Tibial nerve (tissue), 4 donors: Measurements from ENCODE around the gene HNRNPCL1. TPM values are rescaled to one million over a fixed set of nuclear protein-coding genes. Genes with fewer than 3 reads are reported as not detected.

ENCODE experiments used
- DNase-seq, 2 donors: peaks; one replicate each; pipeline ENCODE4 v3.0.0-alpha.2; 2019; ENCODE audit warnings: low spot score in 2 of 2
- H3K27ac ChIP-seq, 4 donors: fragments of 200-600 bp; sonication (generic) in 3 of 4; one replicate each; pipeline ENCODE4 v1.5.1; 2017 to 2019; ENCODE audit warnings: mild to moderate bottlenecking in 1 of 4
- H3K27me3 ChIP-seq, 2 donors: fragments of 200-600 bp; sonication (generic) in 1 of 2; one replicate each; pipeline versions ENCODE4 v1.5.1 to v1.6.0; 2017 to 2019
- H3K36me3 ChIP-seq, 3 donors: fragments of 200-600 bp; sonication (generic); one replicate each; pipeline ENCODE4 v1.5.1; 2018 to 2019
- H3K4me1 ChIP-seq, 4 donors: fragments of 200-600 bp; sonication (generic) in 3 of 4; one replicate each; pipeline ENCODE4 v1.5.1; 2017 to 2019
- H3K4me3 ChIP-seq, 4 donors: fragments of 200-600 bp; sonication (generic) in 3 of 4; one replicate each; pipeline ENCODE4 v1.5.1; 2017 to 2019; ENCODE audit warnings: mild to moderate bottlenecking in 1 of 4, moderate library complexity in 1 of 4
- H3K9me3 ChIP-seq, 4 donors: fragments of 200-600 bp; sonication (generic) in 3 of 4; one replicate each; pipeline ENCODE4 v1.5.1; 2017 to 2019
- EP300 ChIP-seq, 2 donors: sonication (generic); formaldehyde crosslinking; IDR thresholded peaks; one replicate each; pipeline ENCODE4 v1.6.1; 2017; ENCODE audit warnings: antibody characterized with exemption in 2 of 2, mild to moderate bottlenecking in 1 of 2
- POLR2A ChIP-seq, 2 donors: fragments of 450-650 bp; IDR thresholded peaks; one replicate each; pipeline ENCODE4 v1.6.1; 2017; ENCODE audit warnings: antibody characterized with exemption in 2 of 2, mild to moderate bottlenecking in 2 of 2, moderate library complexity in 2 of 2
- WGBS, 2 donors: methylation state at CpG; one replicate each; pipeline ENCODE4 v1.1.5; 2018; 5-methylcytosine and 5-hydroxymethylcytosine counted together
- total RNA-seq, 4 donors: library from RNA; depleted of rRNA; stranded (reverse); fragments of >200 nt; gene quantifications; one replicate each; pipeline ENCODE4 v1.1.0, GENCODE V29; 2016
- TF ChIP-seq, protein P1 (sequence below), 5 experiments: fragments of 200-600 bp in 3 of 5; fragments of 450-650 bp in 2 of 5; sonication (generic) in 3 of 5; IDR thresholded peaks; one replicate each; pipeline ENCODE4 v1.5.1; 2016 to 2019; ENCODE audit warnings: antibody characterized with exemption in 5 of 5, mild to moderate bottlenecking in 3 of 5, moderate library complexity in 2 of 5

The HNRNPCL1 gene
- total RNA-seq, 4 donors from 2014 or later: not detected

DNA sequence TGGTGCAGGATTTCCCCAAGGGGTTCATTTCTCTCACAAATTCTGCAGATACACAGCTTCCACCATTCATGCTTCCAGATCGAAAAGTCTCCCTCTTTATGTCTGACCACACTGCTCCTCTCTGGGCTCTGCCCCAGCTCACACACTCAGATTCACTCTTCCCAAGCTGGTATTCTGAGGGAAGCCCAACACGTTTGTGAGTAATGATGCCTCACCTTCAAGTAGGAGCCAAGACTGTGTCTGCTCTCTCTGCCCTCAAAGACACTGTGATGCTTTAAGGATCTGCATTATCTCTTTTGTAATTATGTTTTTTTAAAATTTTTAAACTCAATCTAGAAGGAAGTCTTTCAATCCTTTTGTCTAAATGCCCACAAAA lies 37.1 kb downstream of the HNRNPCL1 start:
- DNase-seq: no peak
- H3K9me3 ChIP-seq: no peaks in the 10 kb centered on the region
- no peaks in the 10 kb centered on the region for H3K36me3 ChIP-seq
- no peak overlapping the region for H3K4me3 ChIP-seq
- no peak overlapping the region for H3K27ac ChIP-seq
- H3K27me3 ChIP-seq: no peaks in the 10 kb centered on the region
- H3K4me1 ChIP-seq: no peaks in the 10 kb centered on the region
- 33 to 58% methylated on average over 1 to 2 of the region's 2 CpGs for WGBS, 2 donors
- TF ChIP-seq POLR2A (IDR thresholded peaks at IDR 0.05) (no peak), EP300 (IDR thresholded peaks at IDR 0.05) (no peak)
- TF ChIP-seq, protein P1, sequence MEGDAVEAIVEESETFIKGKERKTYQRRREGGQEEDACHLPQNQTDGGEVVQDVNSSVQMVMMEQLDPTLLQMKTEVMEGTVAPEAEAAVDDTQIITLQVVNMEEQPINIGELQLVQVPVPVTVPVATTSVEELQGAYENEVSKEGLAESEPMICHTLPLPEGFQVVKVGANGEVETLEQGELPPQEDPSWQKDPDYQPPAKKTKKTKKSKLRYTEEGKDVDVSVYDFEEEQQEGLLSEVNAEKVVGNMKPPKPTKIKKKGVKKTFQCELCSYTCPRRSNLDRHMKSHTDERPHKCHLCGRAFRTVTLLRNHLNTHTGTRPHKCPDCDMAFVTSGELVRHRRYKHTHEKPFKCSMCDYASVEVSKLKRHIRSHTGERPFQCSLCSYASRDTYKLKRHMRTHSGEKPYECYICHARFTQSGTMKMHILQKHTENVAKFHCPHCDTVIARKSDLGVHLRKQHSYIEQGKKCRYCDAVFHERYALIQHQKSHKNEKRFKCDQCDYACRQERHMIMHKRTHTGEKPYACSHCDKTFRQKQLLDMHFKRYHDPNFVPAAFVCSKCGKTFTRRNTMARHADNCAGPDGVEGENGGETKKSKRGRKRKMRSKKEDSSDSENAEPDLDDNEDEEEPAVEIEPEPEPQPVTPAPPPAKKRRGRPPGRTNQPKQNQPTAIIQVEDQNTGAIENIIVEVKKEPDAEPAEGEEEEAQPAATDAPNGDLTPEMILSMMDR (IDR thresholded peaks at IDR 0.05): no peak

GRCh38 chr1:12810691-12811408 lies 37.7 kb downstream of the HNRNPCL1 start:
- no peaks in the 10 kb centered on the region for H3K4me1 ChIP-seq
- TF ChIP-seq POLR2A (IDR thresholded peaks at IDR 0.05): no peak
- TF ChIP-seq EP300 (IDR thresholded peaks at IDR 0.05): no peak
- TF ChIP-seq, protein P1 (IDR thresholded peaks at IDR 0.05): no peak
- H3K9me3 ChIP-seq: no peaks in the 10 kb centered on the region
- no peak overlapping the region for H3K27ac ChIP-seq
- WGBS, 2 donors: 71% methylated on average over 4 to 5 of the region's 5 CpGs
- no peaks in the 10 kb centered on the region for H3K36me3 ChIP-seq
- DNase-seq: no peak
- no peak overlapping the region for H3K4me3 ChIP-seq
- H3K27me3 ChIP-seq: no peaks in the 10 kb centered on the region

DNA sequence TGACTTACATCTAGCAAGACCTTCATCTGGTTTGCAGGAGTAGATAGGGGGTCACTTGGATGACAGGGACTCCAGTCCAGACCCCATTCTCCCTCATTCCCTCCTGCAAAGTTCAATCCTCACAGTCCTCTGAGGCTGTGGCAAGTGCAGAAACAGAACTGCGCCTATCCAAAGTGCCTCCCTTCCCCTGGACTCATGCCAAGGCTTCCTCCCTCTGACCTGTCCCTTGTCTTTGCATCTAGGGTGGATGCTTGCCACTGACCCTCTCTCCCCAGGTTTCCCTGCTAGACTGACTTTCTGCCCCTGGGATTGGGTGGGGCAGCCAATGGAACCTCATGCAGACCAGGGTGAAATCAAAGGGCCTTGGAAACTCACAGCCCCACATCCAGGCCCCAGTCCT lies 38.6 kb downstream of the HNRNPCL1 start:
- Histone ChIP-seq H3K27me3 (no peaks in the 10 kb centered on the region), H3K4me1 (no peaks in the 10 kb centered on the region), H3K27ac (no peak overlapping the region), H3K9me3 (peaks cover 0 to 7% (median 0%) of the 10 kb centered on the region in 4 donors), H3K4me3 (no peak overlapping the region), H3K36me3 (no peaks in the 10 kb centered on the region)
- TF ChIP-seq EP300 (IDR thresholded peaks at IDR 0.05) (no peak), POLR2A (IDR thresholded peaks at IDR 0.05) (no peak)
- TF ChIP-seq, protein P1 (IDR thresholded peaks at IDR 0.05): no peak
- WGBS, 2 donors: 86 to 89% methylated on average over 1 of the region's 1 CpG
- DNase-seq: no peak

DNA sequence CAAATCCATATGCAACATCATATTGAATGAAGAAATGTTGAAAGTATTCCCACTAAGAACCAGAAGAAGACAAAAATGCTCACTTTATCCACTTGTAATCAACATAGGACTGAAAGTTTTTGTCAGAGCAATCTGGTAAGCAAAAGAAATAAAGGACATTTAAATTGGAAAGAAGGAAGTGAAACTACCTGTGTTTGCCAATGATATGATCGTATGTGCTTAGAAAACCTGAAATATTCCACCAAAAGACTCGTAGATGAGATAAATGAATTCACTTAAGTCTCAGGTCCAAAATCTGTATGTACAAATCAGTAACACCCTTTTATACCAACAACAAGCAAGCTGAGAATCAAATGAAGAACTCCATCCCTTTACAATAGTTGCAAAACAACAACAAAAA lies 48.8 kb downstream of the HNRNPCL1 start:
- TF ChIP-seq POLR2A (IDR thresholded peaks at IDR 0.05) (no peak), EP300 (IDR thresholded peaks at IDR 0.05) (no peak)
- TF ChIP-seq, protein P1 (IDR thresholded peaks at IDR 0.05): no peak
- Histone ChIP-seq H3K27me3 (no peaks in the 10 kb centered on the region), H3K9me3 (peaks cover 0 to 18% (median 0%) of the 10 kb centered on the region in 4 donors), H3K4me1 (no peaks in the 10 kb centered on the region), H3K4me3 (no peak overlapping the region), H3K36me3 (no peaks in the 10 kb centered on the region), H3K27ac (no peak overlapping the region)
- no peak for DNase-seq
- 80% methylated on average over 2 of the region's 2 CpGs for whole genome bisulfite sequencing, 2 donors

DNA sequence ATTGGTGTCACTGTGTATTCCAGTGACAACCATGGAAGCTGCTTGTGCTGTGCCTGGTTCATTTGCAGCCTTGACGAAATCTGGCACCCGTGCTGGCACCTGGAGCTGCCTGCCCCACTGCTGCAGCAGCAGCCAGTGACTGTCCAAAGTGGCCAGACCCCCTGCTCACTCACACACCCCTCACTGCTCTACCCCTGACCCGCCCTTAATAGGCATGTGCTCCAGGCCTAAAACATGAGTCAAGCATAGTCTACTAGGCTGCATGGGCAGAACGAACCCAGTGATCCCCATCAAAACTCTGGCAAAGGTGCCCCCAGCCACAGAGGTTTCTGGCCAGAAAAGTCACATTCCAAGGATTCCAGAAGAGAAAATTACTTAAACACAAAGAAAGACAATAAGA lies 49.6 kb downstream of the HNRNPCL1 start:
- Histone ChIP-seq H3K27ac (no peak overlapping the region), H3K27me3 (no peaks in the 10 kb centered on the region), H3K9me3 (peaks cover 0 to 10% (median 0%) of the 10 kb centered on the region in 4 donors), H3K4me3 (no peak overlapping the region), H3K4me1 (no peaks in the 10 kb centered on the region), H3K36me3 (no peaks in the 10 kb centered on the region)
- DNase-seq: no peak
- 40 to 61% methylated on average over 2 to 4 of the region's 4 CpGs for WGBS, 2 donors
- TF ChIP-seq, protein P1 (IDR thresholded peaks at IDR 0.05): no peak
- no peak for TF ChIP-seq POLR2A (IDR thresholded peaks at IDR 0.05)
- no peak for TF ChIP-seq EP300 (IDR thresholded peaks at IDR 0.05)

Other genes starting within 250 kb of the HNRNPCL1 start
- gene DHRS3, start 230.5 kb downstream of the HNRNPCL1 start, total RNA-seq: 100 to 1,000 TPM; 180 to 449 (median 358) TPM
- not detected for gene AADACL4, start 204.6 kb downstream of the HNRNPCL1 start, total RNA-seq
- not detected for gene AADACL3, start 132.6 kb downstream of the HNRNPCL1 start, total RNA-seq
- not detected for gene CFAP107, start 102.5 kb downstream of the HNRNPCL1 start, total RNA-seq
- not detected for gene PRAMEF12, start 75.0 kb downstream of the HNRNPCL1 start, total RNA-seq
- not detected for gene PRAMEF1, start 57.3 kb downstream of the HNRNPCL1 start, total RNA-seq
- not detected for gene PRAMEF11, start 17.3 kb downstream of the HNRNPCL1 start, total RNA-seq
- not detected for gene PRAMEF2, start 8.4 kb upstream of the HNRNPCL1 start, total RNA-seq
- not detected for gene PRAMEF4, start 37.5 kb upstream of the HNRNPCL1 start, total RNA-seq
- not detected for gene PRAMEF10, start 49.5 kb upstream of the HNRNPCL1 start, total RNA-seq
- not detected for gene PRAMEF7, start 67.9 kb upstream of the HNRNPCL1 start, total RNA-seq
- gene PRAMEF6, start 98.9 kb upstream of the HNRNPCL1 start, total RNA-seq: not detected
- gene PRAMEF27, start 207.9 kb upstream of the HNRNPCL1 start, total RNA-seq: not detected
- not detected for gene HNRNPCL3, start 212.0 kb upstream of the HNRNPCL1 start, total RNA-seq
- gene PRAMEF25, start 222.1 kb upstream of the HNRNPCL1 start, total RNA-seq: not detected